Measurements from ENCODE around the gene LAGE3. TPM values are rescaled to one million over a fixed set of nuclear protein-coding genes. Genes with fewer than 3 reads are reported as not detected.

The LAGE3 gene
- total and polyA plus RNA-seq, 2 of the 13 experiments (the other 11 are each of a cell fraction or from before 2014, with no cell fraction given), result 7.6 to 12.7 TPM

DNA sequence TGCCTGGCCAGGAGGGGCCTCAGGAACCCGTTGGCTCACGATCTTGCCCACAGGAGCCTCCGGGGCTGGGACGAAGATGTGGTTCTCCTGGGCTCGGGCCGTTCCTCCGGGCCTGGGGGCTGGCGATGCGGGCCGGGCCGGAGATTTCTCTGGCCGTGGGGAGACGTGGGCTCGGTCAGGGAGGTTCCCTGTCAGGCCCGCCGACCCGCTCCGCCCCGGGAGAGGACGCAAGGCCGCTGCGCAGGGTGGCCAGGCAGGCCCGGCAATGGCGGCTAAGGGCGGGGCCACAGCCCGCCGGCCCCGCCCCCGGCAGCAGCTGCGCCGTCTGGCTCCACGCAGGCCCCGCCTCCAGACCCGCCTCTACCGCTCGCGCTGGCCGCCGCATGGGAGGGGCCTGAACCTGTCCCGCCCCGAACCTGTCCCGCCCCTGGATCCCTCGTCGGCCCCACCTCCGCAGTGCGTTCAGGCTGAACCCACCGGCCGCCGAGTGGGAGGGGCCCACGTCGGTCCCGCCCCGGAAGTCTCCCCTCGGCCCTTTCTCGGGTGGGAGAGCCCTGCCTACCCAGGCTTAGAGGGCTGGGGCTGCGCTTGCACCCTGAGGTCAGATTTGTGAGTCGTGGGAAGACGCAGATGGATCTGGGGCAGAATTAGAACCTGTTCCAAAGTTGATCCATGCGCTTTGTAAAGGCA is 37.0 kb upstream of the LAGE3 start, which contains the start of gene FAM3A (continued):
- TF ChIP-seq, protein P1, sequence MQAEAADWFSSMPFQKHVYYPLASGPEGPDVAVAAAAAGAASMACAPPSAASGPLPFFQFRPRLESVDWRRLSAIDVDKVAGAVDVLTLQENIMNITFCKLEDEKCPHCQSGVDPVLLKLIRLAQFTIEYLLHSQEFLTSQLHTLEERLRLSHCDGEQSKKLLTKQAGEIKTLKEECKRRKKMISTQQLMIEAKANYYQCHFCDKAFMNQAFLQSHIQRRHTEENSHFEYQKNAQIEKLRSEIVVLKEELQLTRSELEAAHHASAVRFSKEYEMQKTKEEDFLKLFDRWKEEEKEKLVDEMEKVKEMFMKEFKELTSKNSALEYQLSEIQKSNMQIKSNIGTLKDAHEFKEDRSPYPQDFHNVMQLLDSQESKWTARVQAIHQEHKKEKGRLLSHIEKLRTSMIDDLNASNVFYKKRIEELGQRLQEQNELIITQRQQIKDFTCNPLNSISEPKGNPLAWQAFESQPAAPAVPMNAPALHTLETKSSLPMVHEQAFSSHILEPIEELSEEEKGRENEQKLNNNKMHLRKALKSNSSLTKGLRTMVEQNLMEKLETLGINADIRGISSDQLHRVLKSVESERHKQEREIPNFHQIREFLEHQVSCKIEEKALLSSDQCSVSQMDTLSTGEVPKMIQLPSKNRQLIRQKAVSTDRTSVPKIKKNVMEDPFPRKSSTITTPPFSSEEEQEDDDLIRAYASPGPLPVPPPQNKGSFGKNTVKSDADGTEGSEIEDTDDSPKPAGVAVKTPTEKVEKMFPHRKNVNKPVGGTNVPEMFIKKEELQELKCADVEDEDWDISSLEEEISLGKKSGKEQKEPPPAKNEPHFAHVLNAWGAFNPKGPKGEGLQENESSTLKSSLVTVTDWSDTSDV (CRISPR knock-in tag; IDR thresholded peaks at IDR 0.05), result no peak
- TF ChIP-seq, protein P2, sequence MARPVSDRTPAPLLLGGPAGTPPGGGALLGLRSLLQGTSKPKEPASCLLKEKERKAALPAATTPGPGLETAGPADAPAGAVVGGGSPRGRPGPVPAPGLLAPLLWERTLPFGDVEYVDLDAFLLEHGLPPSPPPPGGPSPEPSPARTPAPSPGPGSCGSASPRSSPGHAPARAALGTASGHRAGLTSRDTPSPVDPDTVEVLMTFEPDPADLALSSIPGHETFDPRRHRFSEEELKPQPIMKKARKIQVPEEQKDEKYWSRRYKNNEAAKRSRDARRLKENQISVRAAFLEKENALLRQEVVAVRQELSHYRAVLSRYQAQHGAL (CRISPR knock-in tag; IDR thresholded peaks at IDR 0.05; ENCODE audit: not compliant biosample characterization), result no peak
- TF ChIP-seq YY1 (IDR thresholded peaks at IDR 0.05; ENCODE audit: insufficient read depth, insufficient replicate concordance, low read depth, low read length) (peak; percentile 92), KMT2B (CRISPR knock-in tag; IDR thresholded peaks at IDR 0.05) (no peak), SP5 (CRISPR knock-in tag; IDR thresholded peaks at IDR 0.05; ENCODE audit: borderline replicate concordance, low read depth) (no peak), PAXIP1 (CRISPR knock-in tag; conservative IDR thresholded peaks at IDR 0.05) (no peak; the same call in 1 of the 2 replicates), IRF2 (CRISPR knock-in tag; IDR thresholded peaks at IDR 0.05) (0 out of 2 replicates have a peak, but pooled peaks have one; percentile 17), ZNF362 (CRISPR knock-in tag; IDR thresholded peaks at IDR 0.05; ENCODE audit: borderline replicate concordance) (no peak), ARID4A (CRISPR knock-in tag; IDR thresholded peaks at IDR 0.05; ENCODE audit: borderline replicate concordance) (0 out of 2 replicates have a peak, but pooled peaks have one; percentile 53), CEBPG (CRISPR knock-in tag; IDR thresholded peaks at IDR 0.05) (no peak)
